ENCODE data around the gene SP5.

GRCh38 chr2:170716851-170717598, 1.9 kb downstream of the SP5 start:
- TF ChIP-seq CTCF (conservative IDR thresholded peaks at IDR 0.05; ENCODE audit: low read depth, low read length) = no peak
- no peak for TF ChIP-seq EZH2phosphoT487 (IDR thresholded peaks at IDR 0.05; ENCODE audit: borderline replicate concordance, low read length)
